Upper lobe of left lung (tissue), 6 donors: ENCODE data around the gene LRRC8B. TPM values are rescaled to one million over a fixed set of nuclear protein-coding genes. Genes with fewer than 3 reads are reported as not detected.

ENCODE experiments used
- ATAC-seq, 2 donors: fragments of 200-7000 bp; cut with Tn5 transposase; one replicate each; pipeline ENCODE4 v1.9.1; 2022; ENCODE audit warnings: mild to moderate bottlenecking in 2 of 2, moderate library complexity in 2 of 2; ENCODE audit not compliant: low FRiP score in 2 of 2
- DNase-seq, 2 donors: peaks; one replicate each; pipeline ENCODE4 v3.0.0-alpha.2; 2019 to 2020
- H3K27ac ChIP-seq, 4 donors: fragments of 200-600 bp; sonication (generic); one replicate each; pipeline ENCODE4 v1.5.1; 2016 to 2019
- H3K27me3 ChIP-seq, 4 donors: fragments of 200-600 bp; sonication (generic); one replicate each; pipeline ENCODE4 v1.5.1; 2017 to 2019
- H3K36me3 ChIP-seq, 4 donors: fragments of 200-600 bp; sonication (generic); one replicate each; pipeline ENCODE4 v1.5.1; 2016 to 2019
- H3K4me1 ChIP-seq, 4 donors: fragments of 200-600 bp; sonication (generic); one replicate each; pipeline ENCODE4 v1.5.1; 2018 to 2019
- H3K4me3 ChIP-seq, 4 donors: fragments of 200-600 bp; sonication (generic); one replicate each; pipeline ENCODE4 v1.5.1; 2017 to 2019; ENCODE audit warnings: mild to moderate bottlenecking in 2 of 4, moderate library complexity in 1 of 4
- H3K9me3 ChIP-seq, 4 donors: fragments of 200-600 bp; sonication (generic); one replicate each; pipeline ENCODE4 v1.5.1; 2018 to 2019
- CTCF ChIP-seq, 6 experiments: fragments of 450-650 bp in 4 of 6; fragments of 200-600 bp in 2 of 6; sonication (generic) in 2 of 6; IDR thresholded peaks; one replicate each; pipeline ENCODE4 v1.5.1; 2016 to 2019; ENCODE audit warnings: antibody characterized with exemption in 6 of 6
- EP300 ChIP-seq, 4 donors: sonication (generic); formaldehyde crosslinking; IDR thresholded peaks; one replicate each; pipeline ENCODE4 v1.5.1; 2017; ENCODE audit warnings: antibody characterized with exemption in 4 of 4, control low read depth in 2 of 4
- POLR2A ChIP-seq, 4 donors: fragments of 450-650 bp; IDR thresholded peaks; one replicate each; pipeline ENCODE4 v1.5.1; 2016 to 2017; ENCODE audit warnings: antibody characterized with exemption in 4 of 4, mild to moderate bottlenecking in 2 of 4
- POLR2AphosphoS5 ChIP-seq, 2 donors: sonication (generic); formaldehyde crosslinking; IDR thresholded peaks; one replicate each; pipeline ENCODE4 v1.5.1; 2017; ENCODE audit warnings: antibody characterized with exemption in 2 of 2
- WGBS, 2 donors: methylation state at CpG; one replicate each; pipeline ENCODE4 v1.1.5; 2017 to 2018; 5-methylcytosine and 5-hydroxymethylcytosine counted together
- total RNA-seq, 6 donors: library from RNA; depleted of rRNA in 4 of 6; stranded (reverse); fragments of >200 nt in 4 of 6; gene quantifications; one replicate each; pipeline versions ENCODE4 v1.1.0 to v1.2.1, GENCODE V29; 2016 to 2021
- donor health status: DM: no; HTN: no; CAD: no; lungs with moderate emphysema.
- donor health status: DM: no; HTN: yes; CAD: no; lungs with severe emphysema.

LRRC8B gene
- total RNA-seq, 6 donors from 2014 or later: 7.1 to 20.2 (median 14.8) TPM

GRCh38 chr1:89637496-89637895 lies 112.9 kb downstream of the LRRC8B start:
- Histone ChIP-seq H3K9me3 (no peaks in the 10 kb centered on the region), H3K36me3 (no peaks in the 10 kb centered on the region), H3K4me1 (peaks cover 5 to 29% (median 19%) of the 10 kb centered on the region in 4 donors), H3K27me3 (no peaks in the 10 kb centered on the region), H3K27ac (no peak overlapping the region), H3K4me3 (no peak overlapping the region)
- no peak for DNase-seq
- ATAC-seq: no peak
- no peak for TF ChIP-seq CTCF (IDR thresholded peaks at IDR 0.05)
- no peak for TF ChIP-seq POLR2A (IDR thresholded peaks at IDR 0.05)
- TF ChIP-seq POLR2AphosphoS5 (IDR thresholded peaks at IDR 0.05): no peak
- TF ChIP-seq EP300 (IDR thresholded peaks at IDR 0.05): no peak

- Histone ChIP-seq H3K27me3 (no peaks in the 10 kb centered on the region), H3K36me3 (no peaks in the 10 kb centered on the region), H3K9me3 (no peaks in the 10 kb centered on the region), H3K4me1 (peaks cover 7 to 14% (median 9%) of the 10 kb centered on the region in 4 donors), H3K4me3 (no peak overlapping the region), H3K27ac (no peak overlapping the region)
- TF ChIP-seq POLR2A (IDR thresholded peaks at IDR 0.05) (no peak), EP300 (IDR thresholded peaks at IDR 0.05) (no peak), POLR2AphosphoS5 (IDR thresholded peaks at IDR 0.05) (no peak), CTCF (IDR thresholded peaks at IDR 0.05) (no peak)
- no peak for ATAC-seq
- no peak for DNase-seq
Observed at GRCh38 chr1:89640440-89640839, 115.8 kb downstream of the LRRC8B start.

- ATAC-seq: no peak
- no peaks in the 10 kb centered on the region for H3K36me3 ChIP-seq
- DNase-seq: no peak
- TF ChIP-seq POLR2A (IDR thresholded peaks at IDR 0.05) (no peak), POLR2AphosphoS5 (IDR thresholded peaks at IDR 0.05) (no peak), CTCF (IDR thresholded peaks at IDR 0.05) (no peak), EP300 (IDR thresholded peaks at IDR 0.05) (no peak)
- no peak overlapping the region for H3K27ac ChIP-seq
- peaks cover 0 to 3% (median 1%) of the 10 kb centered on the region in 4 donors for H3K4me1 ChIP-seq
- H3K4me3 ChIP-seq: no peak overlapping the region
- 72 to 85% methylated on average over 4 of the region's 4 CpGs for WGBS, 2 donors
- H3K27me3 ChIP-seq: no peaks in the 10 kb centered on the region
- H3K9me3 ChIP-seq: no peaks in the 10 kb centered on the region
Observed at GRCh38 chr1:89641781-89642180, 117.2 kb downstream of the LRRC8B start.

- no peaks in the 10 kb centered on the region for H3K9me3 ChIP-seq
- H3K27me3 ChIP-seq: no peaks in the 10 kb centered on the region
- no peak for DNase-seq
- no peak for TF ChIP-seq CTCF (IDR thresholded peaks at IDR 0.05)
- no peak for TF ChIP-seq EP300 (IDR thresholded peaks at IDR 0.05)
- TF ChIP-seq POLR2AphosphoS5 (IDR thresholded peaks at IDR 0.05): no peak
- TF ChIP-seq POLR2A (IDR thresholded peaks at IDR 0.05): no peak
- peaks cover 0 to 3% (median 0%) of the 10 kb centered on the region in 4 donors for H3K4me1 ChIP-seq
- 79 to 80% methylated on average over 2 of the region's 2 CpGs for WGBS, 2 donors
- no peak overlapping the region for H3K4me3 ChIP-seq
- no peaks in the 10 kb centered on the region for H3K36me3 ChIP-seq
- H3K27ac ChIP-seq: no peak overlapping the region
- ATAC-seq: no peak
Observed at GRCh38 chr1:89643577-89643976, 118.9 kb downstream of the LRRC8B start.

- ATAC-seq: no peak
- Histone ChIP-seq H3K9me3 (no peaks in the 10 kb centered on the region), H3K4me3 (no peak overlapping the region), H3K4me1 (peaks cover 0 to 3% (median 2%) of the 10 kb centered on the region in 4 donors), H3K27me3 (no peaks in the 10 kb centered on the region), H3K27ac (no peak overlapping the region), H3K36me3 (no peaks in the 10 kb centered on the region)
- DNase-seq: no peak
- no peak for TF ChIP-seq CTCF (IDR thresholded peaks at IDR 0.05)
- no peak for TF ChIP-seq EP300 (IDR thresholded peaks at IDR 0.05)
- TF ChIP-seq POLR2A (IDR thresholded peaks at IDR 0.05): no peak
- no peak for TF ChIP-seq POLR2AphosphoS5 (IDR thresholded peaks at IDR 0.05)
- WGBS, 2 donors: 75 to 86% methylated on average over 9 of the region's 9 CpGs
Observed at GRCh38 chr1:89644119-89644814, 119.6 kb downstream of the LRRC8B start.
